GM18873 (cell line): ENCODE data around the gene MASP2.
"Not testable (repeated sequence)": the region's sequence is repeated elsewhere in the genome, so short reads cannot be mapped to it uniquely, and the experiment has no call there.

ENCODE experiments used
- ATAC-seq: cut with Tn5 transposase; IDR thresholded peaks from one replicate; pipeline ENCODE4 v1.9.1; 2021; ENCODE audit warnings: mild to moderate bottlenecking, moderate library complexity, moderate number of reproducible peaks; ENCODE audit not compliant: unreplicated experiment, low FRiP score

Gene MASP2

DNA sequence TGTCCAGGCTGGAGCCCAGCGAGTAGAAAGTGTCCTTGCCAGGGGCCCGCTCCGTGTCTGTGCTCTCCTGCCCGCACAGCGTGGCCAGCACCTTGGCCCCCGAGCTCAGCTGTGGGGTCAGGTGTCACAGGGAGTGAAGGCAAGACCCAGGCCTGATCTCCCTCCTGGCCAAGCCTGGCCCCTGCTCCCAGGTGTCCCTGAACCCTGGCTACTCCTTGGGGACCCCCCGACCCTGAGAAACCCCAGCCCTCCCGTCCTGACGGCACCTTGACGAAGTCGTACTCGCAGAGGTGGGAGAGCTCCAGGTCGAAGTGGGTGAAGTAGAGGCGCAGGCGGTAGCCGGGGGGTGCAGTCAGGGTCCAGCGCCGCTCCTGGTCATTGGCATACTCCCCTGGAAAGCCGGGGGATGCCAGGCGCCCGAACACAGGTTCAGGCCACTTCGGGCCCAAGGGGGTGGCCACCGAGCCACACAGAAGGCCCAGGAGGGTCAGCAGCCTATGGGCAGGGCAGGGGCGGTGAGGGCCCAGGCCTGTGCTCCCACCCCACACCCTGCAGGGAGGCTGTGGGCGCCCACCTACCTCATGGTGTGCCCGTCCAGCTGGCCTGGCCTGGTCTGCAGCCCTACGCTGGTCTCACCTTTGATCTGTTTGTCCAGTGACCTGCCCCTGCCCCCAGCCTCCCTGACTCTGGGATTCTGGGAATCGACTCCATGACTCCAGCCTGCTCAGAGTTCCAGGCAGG is at the start of gene MASP2:
Gene MASP2 (minus strand): TSS at position 615 of the 741 bp plus-strand sequence. CDS start 32 bp downstream, at position 583.
- no peak for ATAC-seq

DNA sequence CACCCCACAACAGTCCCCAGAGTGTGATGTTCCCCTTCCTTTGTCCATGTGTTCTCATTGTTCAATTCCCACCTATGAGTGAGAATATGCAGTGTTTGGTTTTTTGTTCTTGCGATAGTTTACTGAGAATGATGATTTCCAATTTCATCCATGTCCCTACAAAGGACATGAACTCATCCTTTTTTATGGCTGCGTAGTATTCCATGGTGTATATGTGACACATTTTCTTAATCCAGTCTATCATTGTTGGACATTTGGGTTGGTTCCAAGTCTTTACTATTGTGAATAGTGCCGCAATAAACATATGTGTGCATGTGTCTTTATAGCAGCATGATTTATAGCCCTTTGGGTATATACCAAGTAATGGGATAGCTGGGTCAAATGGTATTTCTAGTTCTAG is 36.7 kb upstream of the MASP2 start:
- not testable (repeated sequence) for ATAC-seq

DNA sequence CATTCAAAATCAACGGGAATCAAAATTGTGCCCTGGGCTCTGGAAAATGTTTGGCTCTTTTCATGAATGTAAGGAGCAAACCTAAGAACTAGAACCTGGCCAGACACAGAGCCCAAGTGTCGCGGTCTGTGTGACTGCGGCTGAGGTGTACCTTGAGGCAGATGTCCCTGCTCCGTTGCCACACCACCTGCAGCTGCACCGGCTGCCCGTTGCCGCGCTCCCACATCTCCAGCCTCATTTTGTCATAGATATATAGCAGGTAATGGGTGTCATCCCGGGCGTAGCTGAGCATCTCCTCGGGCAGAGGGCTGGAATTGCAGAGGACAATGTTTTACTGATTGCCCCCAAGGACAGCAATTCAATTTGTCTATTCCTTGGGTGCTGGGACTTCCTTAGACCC is 33.9 kb upstream of the MASP2 start:
- no peak for ATAC-seq

DNA sequence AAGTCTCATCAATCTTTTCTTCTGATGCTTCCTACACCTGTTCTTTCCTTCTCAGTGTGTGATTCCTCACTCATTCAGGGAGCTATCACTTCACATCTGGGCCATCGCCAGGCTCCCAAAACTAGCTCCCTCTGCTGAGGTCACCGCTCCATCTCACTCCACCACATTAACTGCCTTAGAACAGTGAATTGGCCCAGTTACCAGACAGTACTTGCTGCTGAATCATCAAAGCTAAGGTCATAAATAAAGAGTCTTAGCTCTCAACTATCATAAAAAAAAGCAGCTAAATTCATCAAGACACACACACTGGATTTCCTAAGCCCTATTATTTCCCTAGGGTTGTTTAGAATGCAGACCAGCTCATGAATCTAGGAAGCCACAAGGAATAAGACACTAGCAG is 31.6 kb upstream of the MASP2 start:
- no peak for ATAC-seq

DNA sequence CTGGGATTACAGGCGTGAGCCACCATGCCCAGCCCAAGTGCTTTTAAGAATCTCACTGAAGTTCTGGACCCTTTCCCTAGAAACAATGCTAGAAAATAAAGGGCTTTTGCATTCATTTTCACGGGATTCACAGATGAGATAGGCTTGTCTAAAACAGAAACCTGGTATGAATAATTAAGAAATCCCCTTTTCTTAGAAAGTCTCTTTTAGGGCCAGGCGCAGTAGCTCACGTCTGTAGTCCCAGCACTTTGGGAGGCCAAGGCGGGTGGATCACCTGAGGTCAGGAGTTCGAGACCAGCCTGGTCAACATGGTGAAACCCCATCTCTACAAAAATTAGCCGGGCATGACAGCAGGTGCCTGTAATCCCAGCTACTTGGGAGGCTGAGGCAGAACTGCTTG is 26.4 kb upstream of the MASP2 start:
- not testable (repeated sequence) for ATAC-seq

DNA sequence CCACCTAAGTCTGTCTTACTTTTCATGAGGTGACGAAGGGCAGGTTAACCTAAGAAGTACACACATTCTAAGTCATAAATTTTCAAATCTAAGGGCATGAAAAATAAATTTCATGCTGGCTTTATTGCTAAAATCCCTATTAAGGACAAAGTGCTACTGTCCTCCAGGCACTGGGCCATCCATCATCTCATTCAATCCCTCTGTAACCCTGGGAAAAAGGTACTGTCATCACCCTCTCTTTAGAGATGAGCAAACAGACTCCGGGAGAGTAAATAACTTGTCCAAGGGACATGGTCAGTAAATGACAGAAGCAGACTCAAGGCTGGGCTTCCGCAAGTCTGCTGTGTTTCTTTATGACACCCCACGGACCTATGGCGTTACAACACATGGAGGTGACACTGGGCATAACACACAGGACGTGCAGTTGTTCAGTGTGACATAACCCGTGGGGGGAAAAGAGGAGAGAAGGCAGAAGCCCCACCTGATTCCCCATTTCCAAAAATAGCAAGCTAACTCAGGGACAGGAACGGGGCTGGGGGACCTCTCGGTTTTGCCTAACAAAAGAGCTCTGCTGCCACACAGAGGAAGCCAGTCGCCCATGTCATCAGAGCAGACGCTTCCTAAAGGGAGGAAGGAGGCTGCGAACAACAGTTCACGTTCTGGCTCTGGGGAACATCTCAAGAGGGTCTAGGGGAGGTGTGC is 25.3 kb upstream of the MASP2 start:
- no peak for ATAC-seq

DNA sequence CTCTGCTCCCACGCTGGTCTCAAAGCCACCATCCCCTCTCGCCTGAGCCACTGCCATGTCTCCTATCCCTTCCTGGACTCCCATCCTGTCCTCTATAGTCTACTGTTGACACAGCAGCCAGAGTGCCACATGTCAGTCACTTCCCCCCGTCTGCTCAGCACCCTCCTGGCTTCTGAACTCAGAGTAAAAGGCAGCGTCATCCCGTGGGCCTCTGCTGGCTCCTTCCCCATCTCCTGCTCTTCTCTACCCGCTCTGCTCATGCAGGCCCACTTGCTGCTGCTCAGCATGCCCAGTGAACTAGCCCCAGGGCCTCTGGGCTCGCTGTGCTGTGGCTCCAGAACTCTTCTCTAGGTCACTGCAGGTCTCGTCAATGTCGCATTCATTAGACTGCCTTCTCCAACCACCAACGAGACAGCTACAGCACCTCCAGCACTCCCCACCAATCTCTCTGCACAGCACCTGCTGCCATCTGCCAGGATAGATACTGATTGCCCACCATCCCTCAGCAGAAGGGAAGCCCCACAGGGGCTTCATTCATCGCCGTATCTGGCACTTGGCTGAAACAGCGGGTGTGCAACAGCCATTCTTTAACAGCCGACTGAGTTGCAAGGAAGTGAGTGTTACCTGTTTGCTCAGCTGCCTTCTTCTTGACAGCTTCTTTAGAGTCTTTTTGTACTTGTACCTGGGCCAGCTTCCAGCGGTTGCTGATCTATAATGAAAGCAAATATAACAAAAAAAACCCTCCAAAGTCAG is 24.6 kb upstream of the MASP2 start:
- ATAC-seq, result no peak

DNA sequence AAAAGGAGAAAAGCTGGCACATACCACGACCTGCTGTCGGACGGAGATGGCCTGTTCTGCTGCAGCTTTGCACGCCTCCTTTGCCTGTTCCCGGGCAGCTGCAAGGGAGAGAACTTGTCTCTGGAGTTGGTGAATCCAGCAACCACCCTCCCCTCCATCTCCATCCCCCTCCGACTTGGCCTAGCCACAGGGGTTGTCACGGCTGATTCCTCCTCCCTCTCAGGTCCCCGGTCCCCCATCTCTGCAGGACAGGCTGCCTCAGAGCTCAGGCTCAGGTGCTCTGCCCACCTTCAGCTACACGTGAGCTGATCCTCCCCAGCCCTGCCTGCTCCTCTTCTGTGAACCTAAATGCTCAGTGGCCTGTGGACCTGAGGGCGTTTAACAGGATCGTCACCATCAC is 23.8 kb upstream of the MASP2 start:
- no peak for ATAC-seq

DNA sequence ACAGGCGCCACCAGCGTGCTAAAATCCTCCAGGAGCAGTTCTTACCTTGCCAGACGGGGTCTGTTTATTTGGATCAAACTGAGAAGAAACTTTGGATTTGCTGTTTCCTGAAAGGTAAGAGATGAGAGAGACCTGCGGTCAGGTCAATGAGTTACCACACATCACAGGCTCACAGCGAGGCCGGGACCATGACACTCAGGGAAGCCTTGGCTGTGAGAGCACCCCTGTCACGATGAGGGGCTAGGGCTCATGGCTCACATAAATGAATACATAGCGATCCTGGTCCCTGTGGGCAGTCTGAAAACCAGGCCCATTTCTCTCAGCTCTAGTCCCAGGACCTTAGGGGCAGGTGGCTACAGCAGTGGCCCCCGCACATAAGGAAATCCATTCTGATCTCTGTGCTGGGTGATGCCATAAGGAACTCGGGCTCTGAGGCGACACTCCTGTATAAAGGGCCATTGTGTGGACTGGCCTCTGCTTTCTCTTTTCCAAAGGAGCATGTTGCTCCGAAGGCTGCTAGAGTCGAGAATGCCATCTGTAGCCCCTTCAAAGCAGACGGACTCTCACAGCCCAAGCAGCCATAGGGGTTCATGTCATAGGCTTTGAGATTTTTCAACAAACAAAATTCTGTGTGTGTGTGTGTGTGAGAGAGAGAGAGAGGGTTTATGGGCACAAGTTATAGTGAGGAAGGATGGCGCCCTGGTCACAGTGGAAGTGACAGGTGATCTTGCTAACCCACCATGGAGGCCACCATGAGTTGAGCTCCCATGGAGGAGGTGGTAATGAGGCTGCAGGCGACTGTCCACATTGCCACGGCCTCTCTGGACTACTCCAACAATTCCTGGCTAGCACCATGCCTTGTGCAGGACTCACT is 21.8 kb upstream of the MASP2 start:
- no peak for ATAC-seq

GRCh38 chr1:11067716-11068599 is 20.9 kb upstream of the MASP2 start:
- ATAC-seq, result no peak

DNA sequence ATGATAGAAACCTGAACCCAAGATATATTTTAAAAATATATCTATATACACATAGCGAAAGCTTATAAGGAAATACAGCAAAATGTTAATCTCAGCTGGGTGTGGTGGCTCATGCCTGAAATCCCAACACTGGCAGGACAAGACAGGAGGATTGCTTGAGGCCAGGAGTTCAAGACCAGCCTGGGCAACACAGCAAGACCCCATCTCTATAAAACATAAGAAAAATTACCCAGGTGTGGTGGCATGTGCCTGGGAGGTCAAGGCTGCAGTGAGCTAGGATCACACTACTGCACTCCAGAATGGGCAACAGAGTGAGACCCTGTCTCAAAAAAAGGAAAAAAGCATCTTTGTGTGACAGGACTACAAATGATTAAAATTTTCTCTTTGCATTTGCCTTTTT is 18.8 kb upstream of the MASP2 start:
- no peak for ATAC-seq

DNA sequence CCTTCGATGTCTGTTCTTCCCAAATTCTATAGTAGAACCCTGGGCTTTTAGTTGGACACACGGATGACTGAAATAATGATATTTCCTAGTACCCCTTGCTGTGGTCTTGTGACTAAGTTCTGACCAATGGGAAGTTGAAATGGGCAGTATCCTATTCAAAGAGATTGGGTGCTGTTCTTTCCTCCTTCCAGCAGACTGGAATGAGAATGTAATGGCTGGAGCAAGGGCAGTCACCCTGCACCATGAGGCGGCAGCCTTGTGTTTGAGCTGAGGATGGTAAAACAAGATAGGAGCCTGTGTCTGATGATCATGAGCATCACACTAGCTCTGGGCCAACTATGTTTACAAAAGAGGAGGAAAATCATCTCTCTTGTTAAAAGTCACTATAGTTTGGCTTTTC is 17.9 kb upstream of the MASP2 start:
- no peak for ATAC-seq

DNA sequence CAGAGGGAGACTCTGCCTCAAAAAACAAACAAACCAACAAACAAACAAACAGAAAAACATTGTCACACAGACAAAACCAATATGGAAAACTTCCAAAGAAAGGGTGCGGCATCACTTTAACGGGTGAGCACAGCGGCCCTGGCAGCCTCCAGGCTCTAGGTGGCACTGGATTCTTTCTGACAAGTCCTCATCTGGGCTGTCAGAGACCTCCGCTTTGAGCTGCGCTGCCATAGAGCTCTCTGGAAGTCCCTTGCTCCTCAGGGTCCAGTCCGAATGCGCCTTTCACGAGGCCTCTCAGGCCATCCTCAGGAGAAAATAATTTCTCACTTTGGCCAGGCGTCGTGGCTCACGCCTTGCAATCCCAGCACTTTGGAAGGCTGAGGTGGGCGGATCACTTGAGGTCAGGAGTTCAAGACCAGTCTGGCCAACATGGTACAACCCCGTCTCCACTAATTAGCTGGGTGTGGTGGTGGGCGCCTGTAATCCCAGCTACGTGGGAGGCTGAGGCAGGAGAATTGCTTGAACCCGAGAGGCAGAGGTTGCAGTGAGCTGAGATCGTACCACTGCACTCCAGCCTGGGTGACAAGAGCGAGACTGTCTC is 17.0 kb upstream of the MASP2 start:
- ATAC-seq, result not testable (repeated sequence)

GRCh38 chr1:11062965-11063401 is 15.9 kb upstream of the MASP2 start:
- no peak for ATAC-seq

- no peak for ATAC-seq
Observed at GRCh38 chr1:11061652-11062365, 14.8 kb upstream of the MASP2 start.

- peak; percentile 72 for ATAC-seq
Observed at GRCh38 chr1:11059968-11060830, 13.2 kb upstream of the MASP2 start, which contains the start of gene SRM. SRM (minus strand) TSS chr1:11060018; CDS start chr1:11059943, 75 bp downstream.
